HEK293T (cell line): ENCODE results near the gene SIAH3.

Experiments used
- CTBP1 ChIP-seq: fragments of 450-650 bp; IDR thresholded peaks from 2 replicates; pipeline ENCODE4 v1.6.1; 2016; ENCODE audit warnings: borderline replicate concordance
- FOXK2 ChIP-seq: fragments of 450-650 bp; IDR thresholded peaks from 2 replicates; pipeline ENCODE4 v1.6.1; 2016; ENCODE audit warnings: mild to moderate bottlenecking
- FOXM1 ChIP-seq: fragments of 450-650 bp; IDR thresholded peaks from 2 replicates; pipeline ENCODE4 v1.6.1; 2017; ENCODE audit warnings: mild to moderate bottlenecking, borderline replicate concordance
- LEF1 ChIP-seq: fragments of 450-650 bp; IDR thresholded peaks from 2 replicates; pipeline ENCODE4 v1.6.1; 2017; ENCODE audit warnings: mild to moderate bottlenecking, borderline replicate concordance
- SP1 ChIP-seq: fragments of 450-650 bp; IDR thresholded peaks from 2 replicates; pipeline ENCODE4 v1.6.1; 2017
- SUZ12 ChIP-seq: fragments of 450-650 bp; IDR thresholded peaks from 2 replicates; pipeline ENCODE4 v1.6.1; 2016; ENCODE audit warnings: mild to moderate bottlenecking

DNA sequence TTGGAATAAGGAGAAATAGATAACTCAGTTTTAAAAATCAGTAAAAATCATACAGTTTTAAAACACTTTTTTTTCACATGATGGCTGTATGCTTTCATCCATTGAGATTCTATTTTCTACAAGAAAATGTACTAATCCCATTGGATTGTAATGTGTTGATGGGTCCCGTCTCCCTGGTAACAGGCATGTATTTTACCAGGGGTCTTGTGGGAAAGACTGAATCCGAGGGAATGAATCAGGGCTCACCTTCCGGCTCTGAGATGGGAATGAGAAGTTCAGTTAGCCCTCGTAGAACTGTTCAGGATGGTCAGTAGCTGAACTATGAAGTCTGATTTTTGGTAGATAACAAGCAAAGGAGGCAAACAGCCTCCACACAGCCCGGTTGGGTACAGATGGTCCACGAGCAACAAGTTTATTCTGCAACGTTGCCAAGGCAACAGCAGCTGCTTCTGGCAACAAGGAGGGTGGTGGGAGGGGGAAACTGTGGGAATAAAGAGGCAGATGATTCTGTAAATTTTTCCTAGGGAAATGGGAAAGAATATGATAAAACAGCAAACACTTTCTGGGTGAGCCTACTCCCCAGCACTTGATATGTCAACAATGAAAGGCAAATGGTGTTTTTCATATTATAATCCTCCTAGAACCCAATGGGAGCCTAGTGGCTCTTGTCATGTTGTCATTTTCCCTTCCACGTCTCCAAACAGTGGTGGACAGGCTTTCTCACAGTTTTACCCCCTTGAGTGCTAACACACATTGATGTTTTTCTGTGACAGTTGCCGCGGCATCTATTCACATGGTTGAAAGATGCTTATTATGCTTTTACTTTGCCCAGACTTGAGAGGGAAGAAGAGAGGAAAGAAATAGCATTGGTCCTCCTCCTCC is 12.4 kb upstream of the SIAH3 start:
- no peak for TF ChIP-seq FOXM1
- TF ChIP-seq SP1: no peak
- no peak for TF ChIP-seq FOXK2
- TF ChIP-seq LEF1: no peak
- TF ChIP-seq CTBP1: no peak
- no peak for TF ChIP-seq SUZ12
